Measurements from ENCODE around the gene CAPN2.

CAPN2 gene

DNA sequence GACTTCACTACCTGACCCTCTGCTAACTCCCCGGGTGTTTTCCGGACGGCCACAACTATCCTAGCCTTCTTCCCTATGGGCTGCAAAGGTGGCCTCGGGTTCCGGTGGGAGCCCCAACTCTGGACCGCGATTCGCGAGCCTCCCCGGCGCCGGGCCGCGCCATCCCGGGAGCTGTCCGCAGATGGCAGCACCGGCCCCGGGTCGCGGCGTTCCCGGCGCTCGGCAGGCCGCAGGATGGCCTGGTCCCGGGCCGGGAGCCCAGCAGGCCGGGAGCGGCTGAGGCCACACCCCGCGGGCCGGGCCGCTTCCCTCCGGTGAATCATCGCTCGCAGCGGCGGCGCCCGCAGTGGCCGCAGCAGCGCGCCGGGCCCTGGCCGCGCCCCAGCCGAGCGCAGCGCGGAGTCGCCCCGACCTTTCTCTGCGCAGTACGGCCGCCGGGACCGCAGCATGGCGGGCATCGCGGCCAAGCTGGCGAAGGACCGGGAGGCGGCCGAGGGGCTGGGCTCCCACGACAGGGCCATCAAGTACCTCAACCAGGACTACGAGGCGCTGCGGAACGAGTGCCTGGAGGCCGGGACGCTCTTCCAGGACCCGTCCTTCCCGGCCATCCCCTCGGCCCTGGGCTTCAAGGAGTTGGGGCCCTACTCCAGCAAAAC, at the start of gene CAPN2:
Gene CAPN2, plus strand, starts transcription at position 346 of the 656 bp plus-strand sequence. Its CDS starts 102 bp downstream, at position 448.
- DNase-seq (ENCODE audit: low spot score), result peak; percentile 83

DNA sequence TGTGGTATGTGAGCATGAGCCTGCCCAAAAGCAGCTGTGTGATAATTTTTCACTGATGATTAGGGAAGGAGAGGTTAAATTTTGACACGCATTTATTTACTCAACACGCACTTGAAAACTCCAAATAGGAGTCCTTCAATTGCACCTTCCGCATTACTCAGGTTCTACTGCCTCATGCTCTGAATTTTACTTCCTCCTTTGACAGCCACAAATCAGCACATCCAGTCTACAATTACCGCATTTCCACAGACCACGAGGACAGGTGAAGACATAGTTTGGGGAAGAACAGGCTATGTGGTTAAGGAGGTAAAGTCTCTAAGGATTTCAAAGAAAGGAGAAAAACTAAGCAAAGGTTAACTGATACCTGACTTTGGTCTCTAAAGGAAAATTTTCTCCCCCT, 49.4 kb upstream of the CAPN2 start:
- no peak for DNase-seq (ENCODE audit: low spot score)

- DNase-seq (ENCODE audit: low spot score), result no peak
These were observed 48.2 kb upstream of the CAPN2 start for GRCh38 chr1:223664106-223664505.

GRCh38 chr1:223665592-223666312, 46.6 kb upstream of the CAPN2 start, which contains the start of gene CAPN8:
TSS of gene CAPN8 (minus strand) at chr1:223665701. CDS start at chr1:223665646, 55 bp downstream.
- DNase-seq (ENCODE audit: low spot score), result no peak

- DNase-seq (ENCODE audit: low spot score), result no peak
These were observed 44.7 kb upstream of the CAPN2 start for GRCh38 chr1:223667484-223668182.

- no peak for DNase-seq (ENCODE audit: low spot score)
These were observed 43.1 kb upstream of the CAPN2 start for GRCh38 chr1:223669003-223669795.

DNA sequence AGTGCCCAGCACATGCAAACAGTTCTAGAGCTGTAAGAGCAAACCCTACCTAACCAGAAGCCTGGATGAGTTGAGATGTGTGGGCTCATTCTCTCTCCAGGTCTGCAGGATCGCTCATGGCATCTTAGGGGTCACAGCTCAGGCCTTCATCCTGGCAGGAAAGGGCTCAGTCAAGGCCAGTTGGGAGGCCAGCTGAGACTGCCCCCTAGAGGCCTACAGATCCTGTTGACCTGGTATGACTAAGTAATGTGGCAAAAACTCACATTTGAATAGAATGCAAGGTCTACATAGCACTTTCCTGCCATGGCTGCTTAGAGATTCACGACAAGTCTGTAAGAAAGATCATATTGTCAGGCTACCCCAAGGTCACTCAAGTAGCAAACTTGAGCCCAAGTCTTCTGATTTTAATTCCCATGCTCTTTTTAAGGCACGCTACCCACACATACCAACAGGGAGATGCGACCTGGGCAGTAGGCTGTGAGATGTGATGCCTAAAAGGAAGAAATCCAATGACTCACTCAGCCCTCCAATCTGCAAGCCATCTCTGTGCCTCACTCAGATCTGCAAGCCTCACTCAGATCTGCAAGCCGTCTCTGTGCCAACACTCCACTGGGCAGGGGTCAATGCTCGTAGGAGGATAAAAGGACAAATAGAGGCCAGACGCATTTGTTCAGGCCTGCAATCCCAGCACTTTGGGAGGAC, 41.7 kb upstream of the CAPN2 start:
- DNase-seq (ENCODE audit: low spot score), result peak; percentile 49

GRCh38 chr1:223674119-223674890, 38.0 kb upstream of the CAPN2 start:
- DNase-seq (ENCODE audit: low spot score), result no peak

DNA sequence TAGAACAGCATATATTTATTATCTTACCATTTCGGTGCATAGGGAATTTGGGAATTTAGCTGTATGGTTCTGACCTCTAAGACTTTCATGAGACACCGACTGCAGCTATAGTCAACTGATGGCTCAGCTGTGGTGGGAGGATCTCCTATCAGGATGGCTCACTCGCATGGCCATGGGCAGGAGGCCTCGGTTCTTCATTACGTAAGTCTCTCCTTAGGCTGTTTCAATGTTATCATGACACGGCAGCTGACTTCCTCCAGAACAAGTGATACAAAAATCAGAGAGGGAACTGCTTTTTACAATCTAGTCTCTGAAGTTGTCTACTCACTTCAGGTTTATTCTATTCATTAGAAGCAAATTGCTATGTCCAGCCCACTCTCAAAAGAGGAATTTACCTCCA, 33.5 kb upstream of the CAPN2 start:
- DNase-seq (ENCODE audit: low spot score), result no peak

- DNase-seq (ENCODE audit: low spot score), result no peak
These were observed 32.2 kb upstream of the CAPN2 start for GRCh38 chr1:223680188-223680587.

DNA sequence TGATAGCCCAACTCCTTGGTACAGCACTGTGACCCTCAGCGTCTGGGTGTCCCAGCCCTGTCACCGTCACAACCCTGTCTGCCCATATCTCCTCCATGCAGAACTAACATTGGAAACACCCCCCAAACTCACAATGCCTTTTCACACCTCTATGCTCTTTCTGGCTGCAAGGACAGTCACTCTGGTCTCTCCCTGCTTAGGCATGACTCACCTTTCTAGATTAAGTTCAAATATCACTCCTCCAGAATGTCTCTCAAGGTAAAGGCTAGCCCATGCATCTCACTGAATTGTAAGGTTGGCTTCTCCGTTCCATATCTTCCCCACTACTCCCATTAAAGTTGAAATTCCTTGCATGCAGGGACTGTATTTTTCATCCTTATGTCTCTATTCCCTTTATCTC, 29.8 kb upstream of the CAPN2 start:
- no peak for DNase-seq (ENCODE audit: low spot score)

- DNase-seq (ENCODE audit: low spot score), result peak; percentile 59
These were observed 28.5 kb upstream of the CAPN2 start for GRCh38 chr1:223683586-223684487.

- no peak for DNase-seq (ENCODE audit: low spot score)
These were observed 27.9 kb upstream of the CAPN2 start for GRCh38 chr1:223684488-223684792.

- no peak for DNase-seq (ENCODE audit: low spot score)
These were observed 21.2 kb upstream of the CAPN2 start for GRCh38 chr1:223691121-223691520.

DNA sequence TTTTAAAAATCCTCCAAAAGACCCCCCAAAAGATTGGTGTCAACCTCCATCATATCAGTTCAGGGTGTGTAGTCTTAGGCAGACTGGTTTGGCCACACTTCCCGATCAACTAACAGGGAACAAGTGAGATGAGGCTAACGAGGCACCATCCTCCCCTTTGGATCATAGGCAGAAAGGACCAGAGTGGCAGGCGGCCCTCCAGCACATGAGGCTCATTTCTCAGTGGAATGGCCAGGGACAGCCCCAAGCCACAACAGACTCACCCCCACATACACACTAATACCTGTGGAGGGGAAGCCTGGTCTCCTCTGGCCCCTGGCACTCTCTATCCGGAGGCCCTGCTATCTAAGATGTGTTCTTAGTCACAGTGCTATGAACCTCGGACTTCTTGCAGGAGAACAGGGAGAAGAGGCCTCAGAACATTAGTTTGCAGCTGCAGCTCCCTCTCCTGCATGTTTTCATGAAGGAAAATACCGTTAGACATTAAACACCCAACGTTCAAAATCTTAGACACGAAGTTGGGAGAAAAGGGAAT, 17.3 kb upstream of the CAPN2 start:
- no peak for DNase-seq (ENCODE audit: low spot score)

DNA sequence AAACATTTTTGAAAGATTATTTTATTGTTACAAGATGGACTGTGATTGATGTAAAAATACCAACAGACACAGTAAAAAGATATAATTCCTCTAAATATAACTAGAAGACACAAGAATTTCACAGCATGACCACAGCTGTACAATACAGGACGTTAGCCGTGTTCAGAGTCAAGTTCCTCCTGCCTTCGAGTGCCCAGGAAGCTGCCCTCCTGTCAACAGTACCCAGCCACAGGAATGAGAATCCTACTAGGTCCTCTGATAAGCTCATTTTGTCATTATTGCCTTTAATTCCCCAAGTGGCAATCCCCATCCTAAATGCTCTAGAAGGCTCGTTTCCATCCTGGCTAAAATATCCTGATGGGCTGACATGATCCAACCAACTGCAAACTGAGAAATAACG, 16.4 kb upstream of the CAPN2 start:
- no peak for DNase-seq (ENCODE audit: low spot score)

DNA sequence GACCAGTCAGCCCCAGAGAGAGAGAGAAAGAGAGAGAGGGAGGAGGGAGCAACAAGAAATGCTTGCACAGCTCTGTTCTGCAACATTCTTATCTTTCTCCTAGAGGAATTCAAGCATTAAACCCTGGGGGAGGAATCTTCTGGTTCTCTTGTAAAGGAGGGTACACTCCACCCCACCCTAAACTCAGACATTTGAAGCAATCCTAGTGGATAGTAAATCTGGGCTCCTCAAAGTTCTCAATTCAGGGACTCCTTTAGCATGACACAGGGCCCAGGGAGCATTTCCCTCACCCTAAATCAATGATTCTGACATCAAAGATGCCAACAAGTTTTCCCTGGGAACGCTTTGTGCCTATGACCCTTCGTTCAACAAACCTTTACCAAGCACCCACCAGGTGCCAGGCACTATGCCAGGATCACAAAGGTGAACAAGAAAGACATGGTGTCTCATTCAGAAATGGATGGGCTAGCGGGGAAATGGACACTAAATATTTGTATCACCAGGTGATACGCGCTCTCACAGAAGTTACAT, 11.9 kb upstream of the CAPN2 start:
- DNase-seq (ENCODE audit: low spot score), result no peak

- peak; percentile 98 for DNase-seq (ENCODE audit: low spot score)
These were observed 11.2 kb upstream of the CAPN2 start for GRCh38 chr1:223700942-223701637.

Measured in RKO (cell line).